GM21619 (cell line): ENCODE data around the gene ZBTB42.
"Not testable (repeated sequence)": the region's sequence is repeated elsewhere in the genome, so short reads cannot be mapped to it uniquely, and the experiment has no call there.

Experiments used
- ATAC-seq: cut with Tn5 transposase; IDR thresholded peaks from one replicate; pipeline ENCODE4 v1.9.1; 2021; ENCODE audit not compliant: unreplicated experiment

The ZBTB42 gene

GRCh38 chr14:104830781-104831180 is 29.9 kb downstream of the ZBTB42 start:
- ATAC-seq = no peak

- ATAC-seq = not testable (repeated sequence)
Measured at GRCh38 chr14:104836171-104836935, 35.5 kb downstream of the ZBTB42 start.

DNA sequence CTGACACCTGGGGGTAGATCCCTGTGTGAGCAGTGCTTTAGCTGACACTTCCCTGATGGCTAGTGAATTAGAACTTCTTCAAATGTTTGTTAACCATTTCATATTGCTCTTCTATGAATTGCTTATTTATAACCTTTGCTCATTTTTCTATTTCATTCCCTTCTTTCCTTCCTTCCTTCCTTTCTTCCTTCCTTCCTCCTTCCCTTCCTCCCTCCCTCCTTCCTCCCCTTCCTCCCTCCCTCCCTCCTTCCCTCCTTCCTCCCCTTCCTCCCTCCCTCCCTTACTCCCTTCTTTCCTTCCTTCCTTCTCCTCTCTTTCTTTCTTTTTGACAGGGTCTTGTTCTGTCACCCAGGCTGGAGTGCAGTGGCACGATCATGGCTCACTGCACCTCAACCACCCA is 40.8 kb downstream of the ZBTB42 start:
- no peak for ATAC-seq

DNA sequence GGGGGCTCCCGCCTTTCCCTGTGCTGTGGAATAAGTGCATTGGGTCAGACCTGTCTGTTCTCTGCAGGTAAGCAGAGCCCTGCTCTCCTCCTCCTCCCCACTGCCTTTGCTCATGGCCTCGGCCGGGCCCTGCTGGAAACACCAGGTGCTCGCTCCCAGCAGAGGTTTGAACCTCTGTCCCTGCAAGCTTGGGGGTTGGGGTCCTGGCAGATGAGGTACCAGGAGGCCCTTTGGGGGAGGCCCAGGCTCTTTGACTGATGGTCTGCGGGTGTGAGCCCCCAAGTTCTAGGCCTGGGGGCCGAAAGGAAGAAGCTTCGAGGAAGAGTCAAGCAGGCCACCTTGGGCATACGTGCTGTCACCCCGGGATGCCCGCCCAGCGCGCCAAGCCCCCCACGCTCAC is 42.1 kb downstream of the ZBTB42 start:
- no peak for ATAC-seq

GRCh38 chr14:104843442-104844305 is 42.8 kb downstream of the ZBTB42 start:
- ATAC-seq = no peak

DNA sequence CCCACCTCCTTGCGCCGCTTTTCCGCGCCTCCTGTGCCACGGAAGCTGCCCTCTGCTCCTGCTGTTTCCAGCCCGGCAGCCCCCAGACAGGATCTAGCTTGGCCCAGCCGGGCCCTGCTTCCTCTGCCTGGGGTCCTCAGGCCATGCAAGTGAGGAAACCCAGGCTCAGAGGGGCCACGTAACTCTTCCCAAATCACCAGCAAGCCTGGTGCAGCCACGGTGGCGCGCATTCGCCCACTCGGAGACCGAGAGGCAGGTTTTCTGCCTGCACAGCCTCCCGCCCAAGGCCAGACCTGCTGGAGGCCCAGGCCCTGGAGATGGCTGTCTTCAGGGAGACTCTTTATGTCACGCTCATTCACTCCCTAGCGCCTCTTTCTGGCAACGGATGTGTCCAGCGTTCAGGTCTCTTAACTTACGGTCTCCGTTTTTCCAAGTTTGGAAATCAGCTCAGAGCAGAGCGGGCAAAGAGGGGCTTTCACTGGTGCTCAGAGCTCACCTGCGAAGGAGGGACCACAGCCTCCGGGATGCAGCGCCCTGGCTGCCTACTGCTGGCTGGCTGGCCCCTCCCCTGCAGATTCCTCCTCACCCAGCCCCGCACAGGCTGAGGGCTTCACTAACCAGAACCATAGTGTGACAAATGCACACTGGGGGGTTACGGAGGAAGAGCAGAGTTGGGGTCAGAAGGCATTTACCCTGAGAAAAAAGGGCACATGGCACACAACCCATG is 43.6 kb downstream of the ZBTB42 start:
- no peak for ATAC-seq

DNA sequence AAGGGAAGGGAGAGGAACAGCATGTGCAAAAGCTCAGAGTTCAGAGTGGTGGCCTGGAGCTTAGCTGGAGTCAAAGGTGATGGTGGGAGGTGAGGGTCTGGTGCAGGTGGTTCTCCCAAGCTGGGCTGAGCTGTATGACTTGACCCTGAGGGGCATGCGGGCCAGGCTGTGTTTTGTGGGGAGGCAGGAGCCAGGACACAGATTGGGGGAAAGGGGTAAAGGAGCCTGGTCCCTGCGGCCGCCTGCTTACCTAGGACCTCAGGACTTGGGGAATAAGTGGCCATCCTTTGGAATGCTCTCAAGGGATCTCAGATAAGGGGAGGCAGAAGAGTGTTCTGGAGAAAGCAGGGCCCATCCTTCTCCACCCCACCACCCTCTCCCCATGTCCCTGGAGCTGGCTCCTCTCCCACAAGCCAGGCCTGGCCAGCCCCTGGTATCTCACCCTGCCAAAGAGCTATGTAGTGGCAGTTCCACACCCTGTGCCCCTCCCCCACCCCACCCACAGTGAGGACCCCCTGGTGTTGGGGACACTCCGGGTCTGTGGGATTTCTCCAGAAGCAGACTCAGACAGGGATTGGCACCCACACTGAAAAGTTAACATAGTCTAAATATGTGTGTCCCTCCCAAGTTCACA is 44.2 kb downstream of the ZBTB42 start:
- ATAC-seq = no peak

DNA sequence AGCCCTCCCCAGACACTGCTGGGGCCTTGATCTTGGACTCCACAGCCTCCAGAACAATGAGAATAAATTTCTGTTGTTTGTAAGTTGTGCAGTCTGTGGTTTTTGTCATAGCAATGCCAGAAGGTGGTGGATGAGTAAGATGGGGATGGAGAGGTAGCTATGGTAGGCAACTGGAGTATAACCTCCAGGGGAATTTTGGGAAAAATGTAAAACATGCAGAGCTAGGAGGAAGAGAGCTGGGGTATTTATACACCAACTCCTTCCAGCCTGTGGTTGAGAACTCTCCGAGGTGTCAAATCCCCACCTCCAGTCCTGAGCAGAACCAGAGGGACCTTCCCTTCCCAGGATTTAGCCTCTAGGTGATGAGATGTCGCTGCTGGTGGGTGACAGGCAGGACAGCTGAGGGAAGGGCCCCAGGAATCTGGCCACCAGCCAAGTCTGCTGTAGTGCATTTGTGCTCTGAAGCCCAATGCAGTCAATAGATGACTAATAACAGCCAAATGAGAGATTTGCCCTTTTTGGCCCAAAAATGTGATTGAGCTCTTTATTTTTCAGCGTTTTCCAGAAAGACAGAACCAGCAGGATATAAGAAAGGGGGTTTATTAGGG is 45.0 kb downstream of the ZBTB42 start:
- no peak for ATAC-seq

GRCh38 chr14:104852280-104852663 is 51.4 kb downstream of the ZBTB42 start:
- ATAC-seq = no peak
